Measurements from ENCODE around the gene LRCOL1. TPM values are rescaled to one million over a fixed set of nuclear protein-coding genes. Genes with fewer than 3 reads are reported as not detected.

Gene LRCOL1
- total and polyA plus RNA-seq, 4 donors = 0.98 to 1.8 (median 1.3) TPM

DNA sequence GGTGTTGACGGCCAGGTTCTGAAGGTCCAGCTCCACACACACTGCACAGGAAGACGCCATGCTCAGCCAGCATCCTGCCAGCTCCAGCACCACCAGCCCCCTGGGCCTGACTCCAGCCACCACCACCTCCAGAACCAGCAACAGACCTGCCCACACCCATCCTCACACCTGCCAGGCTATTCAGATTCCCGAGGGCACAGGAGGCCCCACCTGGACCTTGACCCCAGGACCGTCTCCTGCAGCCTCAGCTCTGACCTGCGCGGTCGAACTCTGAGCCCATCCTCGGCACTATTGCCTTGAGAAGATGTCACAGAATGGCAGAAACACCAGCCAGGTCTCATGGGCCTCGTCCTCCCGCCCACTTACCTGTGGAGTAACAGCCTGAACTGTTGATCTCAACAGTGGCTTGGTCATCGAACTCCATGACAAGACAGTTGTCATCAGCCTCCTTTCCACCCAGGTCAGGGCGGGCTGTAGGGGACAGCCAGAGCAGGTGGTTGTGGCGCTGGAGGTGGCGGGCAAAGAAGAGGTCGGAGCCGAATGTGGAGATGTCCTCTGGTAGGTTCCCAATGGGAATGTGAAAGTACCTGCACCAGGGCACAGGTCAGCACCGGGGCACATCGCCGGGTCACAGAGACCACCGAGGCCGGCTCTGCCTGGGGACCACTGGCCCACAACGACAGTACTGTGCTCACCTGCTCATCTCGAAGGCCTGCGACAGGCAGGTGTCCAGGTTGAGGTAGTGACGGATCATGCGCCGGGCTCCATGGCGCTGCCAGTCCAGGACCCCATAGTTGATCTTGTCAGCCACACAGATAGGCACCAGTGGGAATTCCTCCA is 31.6 kb upstream of the LRCOL1 start:
- H3K27me3 ChIP-seq (ENCODE audit: control insufficient read depth in 3 of 3, insufficient read depth in 3 of 3, low read length in 2 of 3) = no peaks in the 10 kb centered on the region
- no peak overlapping the region for H3K9ac ChIP-seq (ENCODE audit: insufficient read depth in 1 of 2, low read length in 2 of 2)
- 96 to 97% methylated on average over 28 of the region's 28 CpGs for WGBS, 2 donors
- no peaks in the 10 kb centered on the region for H3K9me3 ChIP-seq (ENCODE audit: control insufficient read depth in 4 of 4, insufficient read depth in 3 of 4, low read length in 3 of 4)
- no peak overlapping the region for H3K27ac ChIP-seq (ENCODE audit: low read depth in 1 of 2, low read length in 1 of 2)
- H3K36me3 ChIP-seq (ENCODE audit: control insufficient read depth in 4 of 4, insufficient read depth in 4 of 4, low read length in 4 of 4) = peaks cover 2 to 35% (median 34%) of the 10 kb centered on the region in 4 donors
- no peaks in the 10 kb centered on the region for H3K4me1 ChIP-seq (ENCODE audit: control insufficient read depth in 5 of 5, insufficient read depth in 5 of 5, low read length in 5 of 5)
- TF ChIP-seq, protein P1, sequence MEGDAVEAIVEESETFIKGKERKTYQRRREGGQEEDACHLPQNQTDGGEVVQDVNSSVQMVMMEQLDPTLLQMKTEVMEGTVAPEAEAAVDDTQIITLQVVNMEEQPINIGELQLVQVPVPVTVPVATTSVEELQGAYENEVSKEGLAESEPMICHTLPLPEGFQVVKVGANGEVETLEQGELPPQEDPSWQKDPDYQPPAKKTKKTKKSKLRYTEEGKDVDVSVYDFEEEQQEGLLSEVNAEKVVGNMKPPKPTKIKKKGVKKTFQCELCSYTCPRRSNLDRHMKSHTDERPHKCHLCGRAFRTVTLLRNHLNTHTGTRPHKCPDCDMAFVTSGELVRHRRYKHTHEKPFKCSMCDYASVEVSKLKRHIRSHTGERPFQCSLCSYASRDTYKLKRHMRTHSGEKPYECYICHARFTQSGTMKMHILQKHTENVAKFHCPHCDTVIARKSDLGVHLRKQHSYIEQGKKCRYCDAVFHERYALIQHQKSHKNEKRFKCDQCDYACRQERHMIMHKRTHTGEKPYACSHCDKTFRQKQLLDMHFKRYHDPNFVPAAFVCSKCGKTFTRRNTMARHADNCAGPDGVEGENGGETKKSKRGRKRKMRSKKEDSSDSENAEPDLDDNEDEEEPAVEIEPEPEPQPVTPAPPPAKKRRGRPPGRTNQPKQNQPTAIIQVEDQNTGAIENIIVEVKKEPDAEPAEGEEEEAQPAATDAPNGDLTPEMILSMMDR (IDR thresholded peaks at IDR 0.05; ENCODE audit: control extremely low read depth, extremely low read depth) = no peak
- DNase-seq = no peak
- ATAC-seq (ENCODE audit: insufficient read depth, low FRiP score) = no peak
- H3K4me3 ChIP-seq = no peak overlapping the region

DNA sequence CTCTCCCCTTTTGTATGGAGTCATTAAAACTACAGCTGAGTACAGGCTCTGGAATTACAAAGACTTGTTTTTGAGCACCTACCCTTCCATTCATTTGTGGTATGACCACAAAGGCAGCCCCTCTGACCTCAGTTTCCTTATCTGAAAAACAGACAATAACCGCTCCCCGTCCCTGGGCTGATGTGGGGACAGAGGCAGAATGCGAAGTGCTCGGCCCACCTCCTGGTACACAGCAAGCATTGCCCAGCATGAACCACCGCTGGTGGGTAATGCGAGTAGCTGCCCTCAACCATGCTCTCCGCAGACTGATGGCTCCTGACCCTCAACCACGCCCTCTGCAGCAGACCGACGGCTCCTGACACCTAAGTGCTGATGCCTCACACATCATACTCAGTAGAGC is 30.6 kb upstream of the LRCOL1 start:
- no peak for ATAC-seq (ENCODE audit: insufficient read depth, low FRiP score)
- Histone ChIP-seq H3K9me3 (ENCODE audit: control insufficient read depth in 4 of 4, insufficient read depth in 3 of 4, low read length in 3 of 4) (no peaks in the 10 kb centered on the region), H3K36me3 (ENCODE audit: control insufficient read depth in 4 of 4, insufficient read depth in 4 of 4, low read length in 4 of 4) (peaks cover 2 to 40% (median 38%) of the 10 kb centered on the region in 4 donors)

DNA sequence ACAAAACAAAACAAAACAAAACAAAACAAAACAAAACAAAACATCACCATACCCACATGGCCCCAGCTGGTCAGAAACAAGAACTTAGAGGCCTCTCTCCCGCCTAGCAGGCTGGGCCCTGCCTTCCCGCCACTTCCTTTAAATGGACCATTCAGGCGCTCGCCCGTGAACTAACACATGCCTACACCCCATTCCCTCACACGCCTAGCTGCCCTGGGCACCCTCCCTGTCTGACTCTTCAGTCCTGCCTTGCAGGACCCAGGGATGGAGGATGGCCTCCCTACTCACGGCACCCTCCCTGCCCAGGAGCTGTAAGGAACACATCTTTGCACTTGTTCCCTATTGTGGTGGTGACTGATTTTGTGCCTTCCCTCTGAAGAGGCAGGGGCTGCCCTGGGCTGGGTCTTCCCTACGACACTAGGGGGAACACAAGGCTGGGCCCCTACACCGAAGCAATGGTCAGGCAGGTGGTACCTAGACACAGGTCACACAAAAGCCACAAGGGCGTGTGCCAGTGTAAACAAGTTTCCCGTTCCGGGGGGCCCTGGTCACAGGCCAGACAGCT is 29.7 kb upstream of the LRCOL1 start:
- Histone ChIP-seq H3K36me3 (ENCODE audit: control insufficient read depth in 4 of 4, insufficient read depth in 4 of 4, low read length in 4 of 4) (peaks cover 2 to 47% (median 46%) of the 10 kb centered on the region in 4 donors), H3K4me3 (no peak overlapping the region), H3K27me3 (ENCODE audit: control insufficient read depth in 3 of 3, insufficient read depth in 3 of 3, low read length in 2 of 3) (no peaks in the 10 kb centered on the region), H3K9ac (ENCODE audit: insufficient read depth in 1 of 2, low read length in 2 of 2) (no peak overlapping the region), H3K4me1 (ENCODE audit: control insufficient read depth in 5 of 5, insufficient read depth in 5 of 5, low read length in 5 of 5) (no peaks in the 10 kb centered on the region), H3K9me3 (ENCODE audit: control insufficient read depth in 4 of 4, insufficient read depth in 3 of 4, low read length in 3 of 4) (no peaks in the 10 kb centered on the region), H3K27ac (ENCODE audit: low read depth in 1 of 2, low read length in 1 of 2) (no peak overlapping the region)
- 80 to 91% methylated on average over 12 of the region's 12 CpGs for WGBS, 2 donors
- no peak for DNase-seq
- ATAC-seq (ENCODE audit: insufficient read depth, low FRiP score) = no peak
- TF ChIP-seq, protein P1 (IDR thresholded peaks at IDR 0.05; ENCODE audit: control extremely low read depth, extremely low read depth) = no peak

More for the DNA sequence above, 30.6 kb upstream of the LRCOL1 start:
- Histone ChIP-seq H3K9ac (ENCODE audit: insufficient read depth in 1 of 2, low read length in 2 of 2) (no peak overlapping the region), H3K4me1 (ENCODE audit: control insufficient read depth in 5 of 5, insufficient read depth in 5 of 5, low read length in 5 of 5) (no peaks in the 10 kb centered on the region), H3K4me3 (no peak overlapping the region), H3K27me3 (ENCODE audit: control insufficient read depth in 3 of 3, insufficient read depth in 3 of 3, low read length in 2 of 3) (no peaks in the 10 kb centered on the region), H3K27ac (ENCODE audit: low read depth in 1 of 2, low read length in 1 of 2) (no peak overlapping the region)
- no peak for DNase-seq
- WGBS, 2 donors = 73 to 84% methylated on average over 10 of the region's 10 CpGs
- TF ChIP-seq, protein P1 (IDR thresholded peaks at IDR 0.05; ENCODE audit: control extremely low read depth, extremely low read depth) = no peak

All from lung (tissue), 12 donors.